WTC11 (cell line): ENCODE measurements around the gene CYP11A1. TPM values are rescaled to one million over a fixed set of nuclear protein-coding genes. Genes with fewer than 3 reads are reported as not detected.

Experiments
- ATAC-seq: fragments of 200-7000 bp; cut with Tn5 transposase; 2 replicates; pipeline ENCODE4 v1.10.0; 2021; ENCODE audit warnings: mild to moderate bottlenecking, moderate library complexity
- CTCF ChIA-PET: fragments of 300-600 bp; sonication (Branson Sonifier 250); formaldehyde crosslinking; loops from one replicate; lab custom pipeline; 2021; ENCODE audit warnings: antibody characterized with exemption; lab: Charles Lee
- POLR2A ChIA-PET: fragments of 350-600 bp; sonication (Branson Sonifier 250); formaldehyde crosslinking; loops from one replicate; lab custom pipeline; 2021; ENCODE audit warnings: antibody characterized with exemption; lab: Charles Lee
- DNase-seq: peaks from one replicate; pipeline ENCODE4 v3.0.0; 2021; ENCODE audit warnings: low spot score
- H3K27ac Mint-ChIP-seq: 2 replicates; pipeline ENCODE4 v1.8.0; 2021; ENCODE audit warnings: mixed read lengths
- H3K27me3 Mint-ChIP-seq: 2 replicates; pipeline ENCODE4 v1.8.0; 2021; ENCODE audit warnings: low read depth, mild to moderate bottlenecking, moderate library complexity, mixed read lengths
- H3K36me3 Mint-ChIP-seq: 2 replicates; pipeline ENCODE4 v1.8.0; 2021; ENCODE audit warnings: mixed read lengths
- H3K4me1 Mint-ChIP-seq: 2 replicates; pipeline ENCODE4 v1.8.0; 2022; ENCODE audit warnings: mixed read lengths
- H3K4me3 Mint-ChIP-seq: 2 replicates; pipeline ENCODE4 v1.8.0; 2021; ENCODE audit warnings: mild to moderate bottlenecking, moderate library complexity, mixed read lengths
- H3K9me3 Mint-ChIP-seq: 2 replicates; pipeline ENCODE4 v1.8.0; 2021; ENCODE audit warnings: mixed read lengths
- ARID4B ChIP-seq: sonication (generic); formaldehyde crosslinking; IDR thresholded peaks from 2 replicates; pipeline ENCODE4 v1.8.0; 2023; ENCODE audit warnings: missing genetic modification reagents, mild to moderate bottlenecking, borderline replicate concordance
- ATF3 ChIP-seq: sonication (generic); formaldehyde crosslinking; conservative IDR thresholded peaks from 2 replicates; pipeline ENCODE4 v1.8.1; 2022; ENCODE audit warnings: mild to moderate bottlenecking, missing genetic modification reagents
- CBFB ChIP-seq: sonication (generic); formaldehyde crosslinking; IDR thresholded peaks from 2 replicates; pipeline ENCODE4 v1.8.1; 2022; ENCODE audit warnings: mild to moderate bottlenecking, low read depth, missing genetic modification reagents
- CDX4 ChIP-seq: fragments of 250-450 bp; sonication (Bioruptor Pico); IDR thresholded peaks from 2 replicates; pipeline ENCODE4 v1.9.0; 2021; ENCODE audit warnings: moderate library complexity, mild to moderate bottlenecking, inconsistent platforms, borderline replicate concordance
- CREB1 ChIP-seq: sonication (generic); formaldehyde crosslinking; IDR thresholded peaks from 2 replicates; pipeline ENCODE4 v1.8.0; 2023; ENCODE audit warnings: mild to moderate bottlenecking, missing genetic modification reagents
- CREM ChIP-seq: sonication (generic); formaldehyde crosslinking; IDR thresholded peaks from 2 replicates; pipeline ENCODE4 v1.8.1; 2022; ENCODE audit warnings: mild to moderate bottlenecking, missing genetic modification reagents, moderate library complexity
- E2F1 ChIP-seq: sonication (generic); formaldehyde crosslinking; IDR thresholded peaks from 2 replicates; pipeline ENCODE4 v1.8.0; 2022; ENCODE audit warnings: mild to moderate bottlenecking, missing genetic modification reagents
- GTF2I ChIP-seq: fragments of 250-450 bp; sonication (Bioruptor Pico); conservative IDR thresholded peaks from 2 replicates; pipeline ENCODE4 v1.4.0; 2021; ENCODE audit warnings: mild to moderate bottlenecking
- IRF1 ChIP-seq: sonication (generic); formaldehyde crosslinking; IDR thresholded peaks from 2 replicates; pipeline ENCODE4 v1.8.0; 2023; ENCODE audit warnings: missing genetic modification reagents
- RELA ChIP-seq: sonication (generic); formaldehyde crosslinking; IDR thresholded peaks from 2 replicates; pipeline ENCODE4 v1.8.1; 2022; ENCODE audit warnings: missing genetic modification reagents, mild to moderate bottlenecking, borderline replicate concordance
- SMAD3 ChIP-seq: sonication (generic); formaldehyde crosslinking; IDR thresholded peaks from 2 replicates; pipeline ENCODE4 v1.8.0; 2022; ENCODE audit warnings: missing genetic modification reagents, mild to moderate bottlenecking, borderline replicate concordance
- SOX15 ChIP-seq: fragments of 250-450 bp; sonication (Bioruptor Pico); IDR thresholded peaks from 2 replicates; pipeline ENCODE4 v1.9.0; 2021; ENCODE audit warnings: mild to moderate bottlenecking
- STAT6 ChIP-seq: sonication (generic); formaldehyde crosslinking; conservative IDR thresholded peaks from 2 replicates; pipeline ENCODE4 v1.8.1; 2023; ENCODE audit warnings: mild to moderate bottlenecking, low read depth, missing genetic modification reagents, moderate library complexity
- ZNF121 ChIP-seq: sonication (generic); formaldehyde crosslinking; IDR thresholded peaks from 2 replicates; pipeline ENCODE4 v1.8.0; 2023; ENCODE audit warnings: missing genetic modification reagents
- ZNF138 ChIP-seq: sonication (generic); formaldehyde crosslinking; conservative IDR thresholded peaks from 2 replicates; pipeline ENCODE4 v1.8.1; 2022; ENCODE audit warnings: mild to moderate bottlenecking, moderate library complexity, missing genetic modification reagents
- ZNF263 ChIP-seq: sonication (generic); formaldehyde crosslinking; IDR thresholded peaks from 2 replicates; pipeline ENCODE4 v1.8.1; 2022; ENCODE audit warnings: low read depth, mild to moderate bottlenecking, moderate library complexity, missing genetic modification reagents
- ZNF281 ChIP-seq: sonication (generic); formaldehyde crosslinking; IDR thresholded peaks from 2 replicates; pipeline ENCODE4 v1.8.0; 2023; ENCODE audit warnings: mild to moderate bottlenecking, missing genetic modification reagents
- ZNF416 ChIP-seq: fragments of 250-450 bp; sonication (Bioruptor Pico); IDR thresholded peaks from 2 replicates; pipeline ENCODE4 v1.9.0; 2021; ENCODE audit warnings: mild to moderate bottlenecking, inconsistent platforms
- ZSCAN18 ChIP-seq: fragments of 250-450 bp; sonication (Bioruptor Pico); IDR thresholded peaks from 2 replicates; pipeline ENCODE4 v2.1.2; 2022; ENCODE audit warnings: mild to moderate bottlenecking, moderate library complexity
- total RNA-seq: library from RNA; stranded (reverse); gene quantifications from 3 replicates; pipeline ENCODE4 v1.2.3, GENCODE V29; 2021

The CYP11A1 gene
- total RNA-seq, 1 experiment from 2014 or later = 3.4 TPM

GRCh38 chr15:74403991-74404563 is 36.6 kb upstream of the CYP11A1 start:
- Mint-ChIP-seq H3K9me3 (no peaks in the 10 kb centered on the region), H3K27ac (no peak overlapping the region), H3K4me1 (peaks cover 11% of the 10 kb centered on the region), H3K27me3 (no peaks in the 10 kb centered on the region; the same call in 1 of the 2 replicates), H3K36me3 (no peaks in the 10 kb centered on the region), H3K4me3 (no peak overlapping the region)
- no peak for DNase-seq
- no peak for TF ChIP-seq ZNF281 (CRISPR knock-in tag)
- no peak for TF ChIP-seq SOX15 (CRISPR knock-in tag)
- no peak for TF ChIP-seq CREM (CRISPR knock-in tag)
- TF ChIP-seq CDX4 (CRISPR knock-in tag) = no peak
- no peak for TF ChIP-seq IRF1
- no peak for TF ChIP-seq STAT6 (CRISPR knock-in tag)
- no peak for TF ChIP-seq E2F1 (CRISPR knock-in tag)
- no peak for TF ChIP-seq ATF3 (CRISPR knock-in tag)
- no peak for TF ChIP-seq ZNF121 (CRISPR knock-in tag)
- TF ChIP-seq RELA (CRISPR knock-in tag) = no peak
- no peak for TF ChIP-seq ZNF138 (CRISPR knock-in tag)
- TF ChIP-seq CREB1 = no peak
- TF ChIP-seq SMAD3 (CRISPR knock-in tag) = no peak
- ChIA-PET POLR2A (no interaction called here), CTCF (interaction anchor here (2.9 kb wide), 1 partner anchor 22 kb away, joined by 11 read pairs; no protein-coding TSS in a partner anchor)
- no peak for ATAC-seq

GRCh38 chr15:74403588-74403919 is 36.1 kb upstream of the CYP11A1 start:
- H3K9me3 Mint-ChIP-seq = no peaks in the 10 kb centered on the region
- no peak for TF ChIP-seq IRF1
- TF ChIP-seq GTF2I (CRISPR knock-in tag) = no peak
- no peak for TF ChIP-seq ZNF416
- no peak for TF ChIP-seq ARID4B (CRISPR knock-in tag)
- TF ChIP-seq RELA (CRISPR knock-in tag) = no peak
- TF ChIP-seq ZNF263 (CRISPR knock-in tag) = no peak
- TF ChIP-seq ZSCAN18 (CRISPR knock-in tag) = no peak
- no peak for TF ChIP-seq CBFB (CRISPR knock-in tag)

More at GRCh38 chr15:74403588-74403919, 36.1 kb upstream of the CYP11A1 start:
- Mint-ChIP-seq H3K4me3 (no peak overlapping the region), H3K36me3 (no peaks in the 10 kb centered on the region), H3K4me1 (peaks cover 11% of the 10 kb centered on the region), H3K27me3 (no peaks in the 10 kb centered on the region; the same call in 1 of the 2 replicates), H3K27ac (no peak overlapping the region)
- POLR2A ChIA-PET = no interaction called here
- ATAC-seq (no peak), DNase-seq (no peak)
- CTCF ChIA-PET = interaction anchor here (1.5 to 2.9 kb wide), 2 partner anchors 21 to 25 kb away, joined by 5 to 11 read pairs; no protein-coding TSS in a partner anchor
